GM18505 (cell line): Measurements from ENCODE around the gene SEPTIN1.

Experiments used
- ATAC-seq: cut with Tn5 transposase; IDR thresholded peaks from one replicate; pipeline ENCODE4 v1.9.1; 2021; ENCODE audit not compliant: unreplicated experiment
- POLR2A ChIP-seq: IDR thresholded peaks from 4 replicates; pipeline ENCODE4 v1.6.1; 2011; ENCODE audit warnings: borderline replicate concordance; ENCODE audit not compliant: insufficient read depth, insufficient read length; ENCODE audit errors: extremely low read depth

SEPTIN1 gene

GRCh38 chr16:30382111-30382881 lies at the start of gene SEPTIN1:
SEPTIN1 (minus strand) TSS chr16:30382561; CDS start chr16:30382542, 19 bp downstream.
- ATAC-seq, result no peak
- TF ChIP-seq POLR2A, result peak; percentile 86

- ATAC-seq, result no peak
Observed at GRCh38 chr16:30430428-30430970, 48.1 kb upstream of the SEPTIN1 start.

GRCh38 chr16:30429678-30430427 lies 47.5 kb upstream of the SEPTIN1 start, which contains the start of gene DCTPP1:
DCTPP1 (minus strand) TSS chr16:30430030; CDS start chr16:30429980, 50 bp downstream.
- peak; percentile 60 for TF ChIP-seq POLR2A
- peak; percentile 89 for ATAC-seq

More at GRCh38 chr16:30430428-30430970, 48.1 kb upstream of the SEPTIN1 start:
- TF ChIP-seq POLR2A, result no peak

GRCh38 chr16:30429418-30429677 lies 47.0 kb upstream of the SEPTIN1 start:
- no peak for TF ChIP-seq POLR2A
- ATAC-seq, result no peak

GRCh38 chr16:30428055-30428454 lies 45.7 kb upstream of the SEPTIN1 start:
- no peak for TF ChIP-seq POLR2A
- no peak for ATAC-seq

GRCh38 chr16:30421010-30421409 lies 38.6 kb upstream of the SEPTIN1 start:
- ATAC-seq, result no peak
- no peak for TF ChIP-seq POLR2A

- no peak for TF ChIP-seq POLR2A
- ATAC-seq, result no peak
Observed at GRCh38 chr16:30418350-30419181, 36.2 kb upstream of the SEPTIN1 start.

GRCh38 chr16:30417529-30418349 lies 35.4 kb upstream of the SEPTIN1 start:
- peak; percentile 79 for ATAC-seq
- peak; percentile 70 for TF ChIP-seq POLR2A

- no peak for ATAC-seq
- no peak for TF ChIP-seq POLR2A
Observed at GRCh38 chr16:30416624-30417528, 34.5 kb upstream of the SEPTIN1 start.

GRCh38 chr16:30416047-30416603 lies 33.8 kb upstream of the SEPTIN1 start:
- TF ChIP-seq POLR2A, result no peak
- no peak for ATAC-seq

- no peak for ATAC-seq
- no peak for TF ChIP-seq POLR2A
Observed at GRCh38 chr16:30414159-30414558, 31.8 kb upstream of the SEPTIN1 start.
